GM21367 (cell line): ENCODE measurements around the gene C1QTNF1.
"Not testable (repeated sequence)": the region's sequence is repeated elsewhere in the genome, so short reads cannot be mapped to it uniquely, and the experiment has no call there.

Source experiments
- ATAC-seq: cut with Tn5 transposase; IDR thresholded peaks from one replicate; pipeline ENCODE4 v1.9.1; 2021; ENCODE audit not compliant: unreplicated experiment

Gene C1QTNF1

GRCh38 chr17:79005063-79005861 lies 18.7 kb upstream of the C1QTNF1 start:
- no peak for ATAC-seq

- no peak for ATAC-seq
These were observed 17.9 kb upstream of the C1QTNF1 start for GRCh38 chr17:79006046-79006445.

- ATAC-seq, result no peak
These were observed 17.0 kb upstream of the C1QTNF1 start for GRCh38 chr17:79006794-79007503.

- ATAC-seq, result no peak
These were observed 16.2 kb upstream of the C1QTNF1 start for GRCh38 chr17:79007504-79008381.

GRCh38 chr17:79008666-79009387 lies 15.1 kb upstream of the C1QTNF1 start:
- ATAC-seq, result no peak

- peak; percentile 62 for ATAC-seq
These were observed 14.3 kb upstream of the C1QTNF1 start, which contains the start of gene CANT1 for GRCh38 chr17:79009397-79010303. TSS of gene CANT1 (minus strand) at chr17:79009764. CDS start at chr17:78997622, 12,142 bp downstream.

GRCh38 chr17:79010304-79010646 lies 13.7 kb upstream of the C1QTNF1 start:
- no peak for ATAC-seq

GRCh38 chr17:79011451-79012147 lies 12.4 kb upstream of the C1QTNF1 start:
- ATAC-seq, result no peak

- ATAC-seq, result no peak
These were observed 11.3 kb upstream of the C1QTNF1 start for GRCh38 chr17:79012563-79013134.

GRCh38 chr17:79014158-79014758 lies 9.7 kb upstream of the C1QTNF1 start:
- ATAC-seq, result no peak

- no peak for ATAC-seq
These were observed 6.2 kb upstream of the C1QTNF1 start for GRCh38 chr17:79017546-79018369.

- ATAC-seq, result no peak
These were observed 5.6 kb upstream of the C1QTNF1 start for GRCh38 chr17:79018370-79018695.

GRCh38 chr17:79019261-79019631 lies 4.7 kb upstream of the C1QTNF1 start:
- ATAC-seq, result no peak

- no peak for ATAC-seq
These were observed 4.1 kb upstream of the C1QTNF1 start for GRCh38 chr17:79019632-79020584.

- ATAC-seq, result no peak
These were observed 3.2 kb upstream of the C1QTNF1 start for GRCh38 chr17:79020631-79021301.

- not testable (repeated sequence) for ATAC-seq
These were observed 2.0 kb upstream of the C1QTNF1 start for GRCh38 chr17:79021929-79022328.
